ENCODE measurements around the gene CAMTA1. TPM values are rescaled to one million over a fixed set of nuclear protein-coding genes. Genes with fewer than 3 reads are reported as not detected.

The CAMTA1 gene
- total RNA-seq, 1 donor from 2014 or later = 109 TPM

- Mint-ChIP-seq H3K9me3 (no peaks in the 10 kb centered on the region), H3K4me3 (no peak overlapping the region), H3K36me3 (ENCODE audit: low read depth) (no peaks in the 10 kb centered on the region), H3K4me1 (no peaks in the 10 kb centered on the region), H3K27me3 (ENCODE audit: low read depth) (peaks cover 13% of the 10 kb centered on the region), H3K27ac (ENCODE audit: unreplicated experiment) (no peak overlapping the region)
- no peak for TF ChIP-seq CTCF (conservative IDR thresholded peaks at IDR 0.05)
- DNase-seq (ENCODE audit: low read depth, low spot score) = no peak
Observed at GRCh38 chr1:7013833-7014639, 228.8 kb downstream of the CAMTA1 start.

- no peak for TF ChIP-seq CTCF (conservative IDR thresholded peaks at IDR 0.05)
- DNase-seq (ENCODE audit: low read depth, low spot score) = no peak
- H3K9me3 Mint-ChIP-seq = no peaks in the 10 kb centered on the region
- H3K27ac Mint-ChIP-seq (ENCODE audit: unreplicated experiment) = no peak overlapping the region
- no peaks in the 10 kb centered on the region for H3K4me1 Mint-ChIP-seq
- H3K27me3 Mint-ChIP-seq (ENCODE audit: low read depth) = peaks cover 13% of the 10 kb centered on the region
- H3K4me3 Mint-ChIP-seq = no peak overlapping the region
- H3K36me3 Mint-ChIP-seq (ENCODE audit: low read depth) = no peaks in the 10 kb centered on the region
Observed at GRCh38 chr1:7014640-7014930, 229.3 kb downstream of the CAMTA1 start.

- Mint-ChIP-seq H3K4me3 (no peak overlapping the region), H3K27ac (ENCODE audit: unreplicated experiment) (no peak overlapping the region)
Observed at GRCh38 chr1:7015022-7015421, 229.8 kb downstream of the CAMTA1 start.

GRCh38 chr1:7018351-7018750 is 233.1 kb downstream of the CAMTA1 start:
- Mint-ChIP-seq H3K27me3 (ENCODE audit: low read depth) (peaks cover 2% of the 10 kb centered on the region), H3K36me3 (ENCODE audit: low read depth) (no peaks in the 10 kb centered on the region), H3K9me3 (no peaks in the 10 kb centered on the region), H3K27ac (ENCODE audit: unreplicated experiment) (no peak overlapping the region), H3K4me3 (no peak overlapping the region), H3K4me1 (no peaks in the 10 kb centered on the region)
- no peak for DNase-seq (ENCODE audit: low read depth, low spot score)
- no peak for TF ChIP-seq CTCF (conservative IDR thresholded peaks at IDR 0.05)

More at GRCh38 chr1:7015022-7015421, 229.8 kb downstream of the CAMTA1 start:
- Mint-ChIP-seq H3K4me1 (no peaks in the 10 kb centered on the region), H3K36me3 (ENCODE audit: low read depth) (no peaks in the 10 kb centered on the region), H3K27me3 (ENCODE audit: low read depth) (peaks cover 13% of the 10 kb centered on the region), H3K9me3 (no peaks in the 10 kb centered on the region)
- DNase-seq (ENCODE audit: low read depth, low spot score) = no peak
- no peak for TF ChIP-seq CTCF (conservative IDR thresholded peaks at IDR 0.05)

- no peak overlapping the region for H3K4me3 Mint-ChIP-seq
- H3K27me3 Mint-ChIP-seq (ENCODE audit: low read depth) = peaks cover 2% of the 10 kb centered on the region
- no peaks in the 10 kb centered on the region for H3K4me1 Mint-ChIP-seq
Observed at GRCh38 chr1:7018826-7019225, 233.6 kb downstream of the CAMTA1 start.

More at GRCh38 chr1:7018826-7019225, 233.6 kb downstream of the CAMTA1 start:
- no peaks in the 10 kb centered on the region for H3K9me3 Mint-ChIP-seq
- no peak overlapping the region for H3K27ac Mint-ChIP-seq (ENCODE audit: unreplicated experiment)
- no peak for TF ChIP-seq CTCF (conservative IDR thresholded peaks at IDR 0.05)
- DNase-seq (ENCODE audit: low read depth, low spot score) = no peak
- H3K36me3 Mint-ChIP-seq (ENCODE audit: low read depth) = no peaks in the 10 kb centered on the region

All from neural crest cell (in vitro differentiated cells).